Trophoblast cell (in vitro differentiated cells and primary cell): Measurements from ENCODE around the gene C3orf49.

ENCODE experiments used
- DNase-seq, 2 donors: peaks; one replicate each; pipeline ENCODE4 v3.0.0-alpha.2; 2016
- H2AFZ ChIP-seq: 2 replicates; pipeline ENCODE4 v1.6.1; 2013; ENCODE audit warnings: low read length, moderate library complexity, mild to moderate bottlenecking; ENCODE audit not compliant: insufficient read depth, poor library complexity
- H2AK5ac ChIP-seq: 2 replicates; pipeline ENCODE4 v1.6.1; 2013; ENCODE audit warnings: mild to moderate bottlenecking, low read length
- H2BK120ac ChIP-seq: 2 replicates; pipeline ENCODE4 v1.6.1; 2013; ENCODE audit warnings: low read length, mild to moderate bottlenecking, moderate library complexity; ENCODE audit not compliant: insufficient read depth, poor library complexity
- H2BK12ac ChIP-seq: 2 replicates; pipeline ENCODE4 v1.6.1; 2013; ENCODE audit warnings: mild to moderate bottlenecking, low read length, moderate library complexity
- H2BK5ac ChIP-seq: 2 replicates; pipeline ENCODE4 v1.6.1; 2013; ENCODE audit warnings: low read length, low read depth, moderate library complexity, mild to moderate bottlenecking; ENCODE audit not compliant: poor library complexity
- H3K14ac ChIP-seq: 2 replicates; pipeline ENCODE4 v1.6.1; 2013; ENCODE audit warnings: mild to moderate bottlenecking, low read length
- H3K18ac ChIP-seq: 2 replicates; pipeline ENCODE4 v1.6.1; 2013; ENCODE audit warnings: mild to moderate bottlenecking, low read length
- H3K23ac ChIP-seq: 2 replicates; pipeline ENCODE4 v1.6.1; 2013; ENCODE audit warnings: low read length
- H3K27ac ChIP-seq: 2 replicates; pipeline ENCODE4 v1.5.1; 2013; ENCODE audit warnings: low read depth, mild to moderate bottlenecking, inconsistent platforms, low read length, moderate library complexity
- H3K27me3 ChIP-seq: 2 replicates; pipeline ENCODE4 v1.6.1; 2013; ENCODE audit warnings: inconsistent platforms, mild to moderate bottlenecking, low read length, moderate library complexity; ENCODE audit not compliant: insufficient read depth
- H3K36me3 ChIP-seq, 2 experiments: 1 replicate in 1 of 2; 2 replicates in 1 of 2; pipeline ENCODE4 v1.6.1; 2013; ENCODE audit warnings: low read length in 2 of 2, mild to moderate bottlenecking in 2 of 2, moderate library complexity in 1 of 2; ENCODE audit not compliant: insufficient read depth in 2 of 2, control insufficient read depth in 1 of 2
- H3K4ac ChIP-seq: 2 replicates; pipeline ENCODE4 v1.6.1; 2013; ENCODE audit warnings: low read depth, mild to moderate bottlenecking, low read length, moderate library complexity
- H3K4me1 ChIP-seq, 2 experiments: 1 replicate in 1 of 2; 2 replicates in 1 of 2; pipeline ENCODE4 v1.6.1; 2013; ENCODE audit warnings: low read length in 2 of 2, mild to moderate bottlenecking in 2 of 2, moderate library complexity in 1 of 2; ENCODE audit not compliant: insufficient read depth in 2 of 2, control insufficient read depth in 1 of 2
- H3K4me2 ChIP-seq: 2 replicates; pipeline ENCODE4 v1.6.1; 2013; ENCODE audit warnings: inconsistent platforms, mild to moderate bottlenecking, low read length, moderate library complexity
- H3K4me3 ChIP-seq: 2 replicates; pipeline ENCODE4 v1.5.1; 2013; ENCODE audit warnings: mild to moderate bottlenecking, low read depth, low read length, inconsistent platforms
- H3K79me1 ChIP-seq: one replicate; pipeline ENCODE4 v1.6.1; 2013; ENCODE audit warnings: low read length
- H3K79me2 ChIP-seq: 2 replicates; pipeline ENCODE4 v1.6.1; 2013; ENCODE audit warnings: low read length, mild to moderate bottlenecking; ENCODE audit not compliant: control insufficient read depth, insufficient read depth, poor library complexity
- H3K9ac ChIP-seq: 2 replicates; pipeline ENCODE4 v1.6.1; 2013; ENCODE audit warnings: mild to moderate bottlenecking, low read length
- H3K9me3 ChIP-seq: 2 replicates; pipeline ENCODE4 v1.6.1; 2013; ENCODE audit warnings: low read depth, mild to moderate bottlenecking, control low read depth, inconsistent platforms, low read length; ENCODE audit not compliant: insufficient read depth
- H4K12ac ChIP-seq: 2 replicates; pipeline ENCODE4 v1.6.1; 2013; ENCODE audit warnings: low read depth, mild to moderate bottlenecking, low read length, moderate library complexity
- H4K8ac ChIP-seq: 2 replicates; pipeline ENCODE4 v1.6.1; 2013; ENCODE audit warnings: low read depth, mild to moderate bottlenecking, low read length, moderate library complexity
- H4K91ac ChIP-seq: one replicate; pipeline ENCODE4 v1.6.1; 2013; ENCODE audit warnings: low read depth, mild to moderate bottlenecking, low read length, moderate library complexity
- WGBS: extraction: QIAGEN DNeasy Blood & Tissue Kit; methylation state at CpG from one replicate; pipeline ENCODE4 v1.1.7; 2013; ENCODE audit warnings: missing lambda C conversion rate; ENCODE audit not compliant: insufficient read length, insufficient coverage; ENCODE audit errors: extremely low coverage; 5-methylcytosine and 5-hydroxymethylcytosine counted together

The C3orf49 gene

GRCh38 chr3:63803911-63804310 is 15.2 kb upstream of the C3orf49 start:
- no peak overlapping the region for H3K4ac ChIP-seq
- no peak overlapping the region for H3K9ac ChIP-seq
- no peak overlapping the region for H2AFZ ChIP-seq
- no peaks in the 10 kb centered on the region for H3K79me2 ChIP-seq
- H4K12ac ChIP-seq: no peak overlapping the region
- no peak overlapping the region for H4K8ac ChIP-seq
- H3K79me1 ChIP-seq: no peaks in the 10 kb centered on the region
- H3K36me3 ChIP-seq: no peaks in the 10 kb centered on the region
- no peaks in the 10 kb centered on the region for H3K4me1 ChIP-seq
- no peak overlapping the region for H2BK120ac ChIP-seq
- no peak overlapping the region for H2BK5ac ChIP-seq
- no peak overlapping the region for H3K4me3 ChIP-seq
- H3K14ac ChIP-seq: no peak overlapping the region
- no peak overlapping the region for H4K91ac ChIP-seq
- no peak for DNase-seq
- H3K18ac ChIP-seq: no peak overlapping the region
- no peak overlapping the region for H2AK5ac ChIP-seq
- H2BK12ac ChIP-seq: no peak overlapping the region
- no peak overlapping the region for H3K23ac ChIP-seq
- WGBS: no CpG with 5 or more reads among the region's 5 CpGs
- H3K27me3 ChIP-seq: no peaks in the 10 kb centered on the region
- H3K9me3 ChIP-seq: peaks cover 4% of the 10 kb centered on the region
- no peak overlapping the region for H3K4me2 ChIP-seq
- no peak overlapping the region for H3K27ac ChIP-seq

DNA sequence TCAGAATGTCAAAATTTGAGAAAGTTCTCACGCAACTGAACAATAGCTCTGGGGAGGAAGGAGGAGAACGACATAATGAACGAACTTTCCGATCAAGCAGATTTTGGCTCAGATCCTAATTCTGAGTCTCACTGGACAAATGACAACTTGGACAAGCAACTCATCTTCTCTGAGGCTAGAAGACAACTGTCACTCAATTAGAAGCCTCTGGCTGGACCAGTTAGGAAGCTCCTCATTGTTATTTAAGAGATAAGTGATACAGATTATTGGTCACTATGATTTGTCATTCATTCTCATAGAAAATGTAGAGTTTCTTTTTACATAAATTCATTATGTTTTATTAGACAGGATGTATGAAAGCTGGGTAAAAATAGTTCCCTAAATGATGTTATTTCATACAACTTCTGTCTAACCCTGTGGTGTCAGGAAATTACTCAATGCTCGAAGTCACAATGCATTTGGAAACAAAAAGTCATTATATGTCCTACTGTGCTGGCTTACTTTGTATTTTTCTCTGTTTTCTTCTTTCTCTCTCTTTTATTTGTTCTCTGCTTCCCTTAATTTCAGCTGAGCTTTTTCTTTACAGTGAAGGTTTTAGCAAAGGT is 11.0 kb upstream of the C3orf49 start:
- H3K23ac ChIP-seq: no peak overlapping the region
- H2BK5ac ChIP-seq: no peak overlapping the region
- H2AK5ac ChIP-seq: no peak overlapping the region
- H3K79me2 ChIP-seq: no peaks in the 10 kb centered on the region
- no peak overlapping the region for H3K4ac ChIP-seq
- H3K36me3 ChIP-seq: no peaks in the 10 kb centered on the region
- H3K14ac ChIP-seq: no peak overlapping the region
- no peak overlapping the region for H4K12ac ChIP-seq
- no peaks in the 10 kb centered on the region for H3K79me1 ChIP-seq
- no peak overlapping the region for H3K9ac ChIP-seq
- no peak overlapping the region for H4K91ac ChIP-seq
- no peak overlapping the region for H3K4me2 ChIP-seq
- no peak overlapping the region for H3K4me3 ChIP-seq
- H2BK12ac ChIP-seq: no peak overlapping the region
- no peaks in the 10 kb centered on the region for H3K4me1 ChIP-seq
- H3K27me3 ChIP-seq: no peaks in the 10 kb centered on the region
- DNase-seq: no peak
- no peak overlapping the region for H4K8ac ChIP-seq
- H2AFZ ChIP-seq: no peak overlapping the region
- H3K27ac ChIP-seq: no peak overlapping the region
- no CpG with 5 or more reads among the region's 5 CpGs for WGBS
- peaks cover 4% of the 10 kb centered on the region for H3K9me3 ChIP-seq
- no peak overlapping the region for H3K18ac ChIP-seq
- no peak overlapping the region for H2BK120ac ChIP-seq

DNA sequence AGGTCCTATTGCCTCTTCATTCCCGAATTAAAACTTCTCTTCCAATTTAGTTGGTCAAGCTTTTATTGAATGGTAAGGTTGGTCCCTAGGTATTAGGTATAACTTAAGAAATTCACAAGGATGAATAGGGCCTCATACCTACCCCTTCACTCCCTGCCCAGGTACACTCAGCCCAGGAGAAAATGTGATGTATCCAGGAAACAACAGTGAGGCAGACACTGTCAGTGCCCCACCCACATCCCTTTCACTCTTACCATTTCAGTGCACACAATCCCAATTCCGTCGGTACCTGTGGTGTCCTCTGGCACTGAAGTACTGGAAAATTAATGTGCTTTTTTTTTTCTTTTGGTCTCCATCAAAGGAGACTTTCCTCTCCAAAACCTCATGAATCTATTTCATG is 10.5 kb upstream of the C3orf49 start:
- Histone ChIP-seq H2BK120ac (no peak overlapping the region), H3K4me3 (no peak overlapping the region), H2BK5ac (no peak overlapping the region), H3K9ac (no peak overlapping the region), H3K4me1 (no peaks in the 10 kb centered on the region), H4K91ac (no peak overlapping the region), H3K23ac (no peak overlapping the region), H2AK5ac (no peak overlapping the region), H3K4me2 (no peak overlapping the region), H3K18ac (no peak overlapping the region), H3K27ac (no peak overlapping the region), H2AFZ (no peak overlapping the region), H4K12ac (no peak overlapping the region), H2BK12ac (no peak overlapping the region), H3K79me1 (no peaks in the 10 kb centered on the region), H3K36me3 (no peaks in the 10 kb centered on the region), H3K14ac (no peak overlapping the region), H4K8ac (no peak overlapping the region), H3K27me3 (no peaks in the 10 kb centered on the region), H3K79me2 (no peaks in the 10 kb centered on the region), H3K4ac (no peak overlapping the region), H3K9me3 (peaks cover 4% of the 10 kb centered on the region)
- DNase-seq: peak in 1 of 2 donors; percentile 17
- WGBS: no CpG with 5 or more reads among the region's 3 CpGs

GRCh38 chr3:63809607-63810006 is 9.5 kb upstream of the C3orf49 start:
- H2BK120ac ChIP-seq: no peak overlapping the region
- H3K79me1 ChIP-seq: no peaks in the 10 kb centered on the region
- no peak overlapping the region for H3K27ac ChIP-seq
- H2AFZ ChIP-seq: no peak overlapping the region
- peak; percentile 54 to 60 for DNase-seq
- no peak overlapping the region for H3K9ac ChIP-seq
- H3K4me2 ChIP-seq: no peak overlapping the region
- no peaks in the 10 kb centered on the region for H3K36me3 ChIP-seq
- no peak overlapping the region for H3K23ac ChIP-seq
- no peak overlapping the region for H2BK5ac ChIP-seq
- H2AK5ac ChIP-seq: no peak overlapping the region
- H3K14ac ChIP-seq: no peak overlapping the region
- no peaks in the 10 kb centered on the region for H3K79me2 ChIP-seq
- peaks cover 4% of the 10 kb centered on the region for H3K9me3 ChIP-seq
- no peak overlapping the region for H2BK12ac ChIP-seq
- no peak overlapping the region for H4K8ac ChIP-seq
- no peak overlapping the region for H4K12ac ChIP-seq
- H4K91ac ChIP-seq: no peak overlapping the region
- no peak overlapping the region for H3K18ac ChIP-seq
- WGBS: no CpG with 5 or more reads among the region's 6 CpGs
- no peaks in the 10 kb centered on the region for H3K27me3 ChIP-seq
- no peak overlapping the region for H3K4ac ChIP-seq
- H3K4me3 ChIP-seq: no peak overlapping the region
- H3K4me1 ChIP-seq: no peaks in the 10 kb centered on the region
